SK-N-MC (cell line): ENCODE data around the gene ANAPC2.

ENCODE experiments used
- EZH2 ChIP-seq: fragments of 200-600 bp; sonication (generic); IDR thresholded peaks from one replicate; pipeline ENCODE4 v1.6.1; 2017; ENCODE audit warnings: antibody characterized with exemption
- POLR2AphosphoS5 ChIP-seq: IDR thresholded peaks from 2 replicates; pipeline ENCODE4 v1.6.1; 2012; ENCODE audit warnings: mild to moderate bottlenecking, low read depth, low read length, borderline replicate concordance

DNA sequence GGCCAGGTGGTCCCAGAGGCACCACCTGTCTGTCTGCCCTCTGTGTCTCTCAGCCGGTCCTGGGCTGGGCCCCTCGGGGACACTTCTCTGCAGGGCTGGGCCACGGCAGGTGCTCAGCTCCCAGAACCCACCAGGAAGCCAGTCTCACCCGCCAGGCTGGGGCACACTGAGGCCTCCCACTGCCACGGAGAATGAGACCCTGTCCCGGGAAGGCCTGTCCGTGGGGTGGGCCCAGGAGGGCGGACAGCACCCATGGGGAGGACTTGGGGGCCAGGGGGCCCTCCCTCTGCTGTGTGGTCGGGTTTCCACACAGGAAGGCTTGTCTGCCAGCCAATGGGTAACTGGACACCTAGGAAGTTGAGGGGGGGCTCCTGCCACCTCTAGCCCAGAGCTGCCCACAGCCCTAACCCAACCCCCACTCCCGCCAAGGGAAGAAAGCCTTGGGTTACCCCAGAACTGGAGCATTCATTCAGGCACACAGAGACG, 48.6 kb upstream of the ANAPC2 start:
- TF ChIP-seq POLR2AphosphoS5 = no peak
- no peak for TF ChIP-seq EZH2
